ENCODE data around the gene RPL29.

RPL29 gene

GRCh38 chr3:51954105-51954504 lies 41.6 kb downstream of the RPL29 start:
- Histone ChIP-seq H3K9ac (ENCODE audit: low read length) (no peak overlapping the region), H3K27me3 (ENCODE audit: control insufficient read depth, insufficient read depth, low read length) (peaks cover 70% of the 10 kb centered on the region), H3K9me3 (ENCODE audit: control insufficient read depth, insufficient read depth, low read depth, low read length) (no peaks in the 10 kb centered on the region), H3K27ac (ENCODE audit: low read depth, low read length) (no peak overlapping the region), H3K36me3 (ENCODE audit: control insufficient read depth, insufficient read depth, low read length) (no peaks in the 10 kb centered on the region), H3K4me3 (ENCODE audit: low read depth, low read length) (no peak overlapping the region), H3K4me1 (ENCODE audit: control insufficient read depth, insufficient read depth, low read length) (peaks cover 9% of the 10 kb centered on the region)

- H3K27me3 ChIP-seq (ENCODE audit: control insufficient read depth, insufficient read depth, low read length) = peaks cover 73% of the 10 kb centered on the region
- H3K4me3 ChIP-seq (ENCODE audit: low read depth, low read length) = no peak overlapping the region
- peaks cover 9% of the 10 kb centered on the region for H3K4me1 ChIP-seq (ENCODE audit: control insufficient read depth, insufficient read depth, low read length)
- no peak overlapping the region for H3K9ac ChIP-seq (ENCODE audit: low read length)
- H3K9me3 ChIP-seq (ENCODE audit: control insufficient read depth, insufficient read depth, low read depth, low read length) = no peaks in the 10 kb centered on the region
- no peaks in the 10 kb centered on the region for H3K36me3 ChIP-seq (ENCODE audit: control insufficient read depth, insufficient read depth, low read length)
- H3K27ac ChIP-seq (ENCODE audit: low read depth, low read length) = no peak overlapping the region
These were observed 42.2 kb downstream of the RPL29 start for GRCh38 chr3:51953445-51953844.

GRCh38 chr3:51950899-51951298 lies 44.8 kb downstream of the RPL29 start:
- Histone ChIP-seq H3K27me3 (ENCODE audit: control insufficient read depth, insufficient read depth, low read length) (peaks cover 62% of the 10 kb centered on the region), H3K9me3 (ENCODE audit: control insufficient read depth, insufficient read depth, low read depth, low read length) (no peaks in the 10 kb centered on the region), H3K4me3 (ENCODE audit: low read depth, low read length) (no peak overlapping the region), H3K36me3 (ENCODE audit: control insufficient read depth, insufficient read depth, low read length) (no peaks in the 10 kb centered on the region), H3K27ac (ENCODE audit: low read depth, low read length) (no peak overlapping the region), H3K4me1 (ENCODE audit: control insufficient read depth, insufficient read depth, low read length) (peaks cover 4% of the 10 kb centered on the region; the same call in 1 of the 2 replicates), H3K9ac (ENCODE audit: low read length) (no peak overlapping the region)

- H3K9ac ChIP-seq (ENCODE audit: low read length) = no peak overlapping the region
- no peaks in the 10 kb centered on the region for H3K36me3 ChIP-seq (ENCODE audit: control insufficient read depth, insufficient read depth, low read length)
- H3K4me1 ChIP-seq (ENCODE audit: control insufficient read depth, insufficient read depth, low read length) = no peaks in the 10 kb centered on the region
- H3K27ac ChIP-seq (ENCODE audit: low read depth, low read length) = no peak overlapping the region
- no peaks in the 10 kb centered on the region for H3K9me3 ChIP-seq (ENCODE audit: control insufficient read depth, insufficient read depth, low read depth, low read length)
- peaks cover 44% of the 10 kb centered on the region for H3K27me3 ChIP-seq (ENCODE audit: control insufficient read depth, insufficient read depth, low read length)
- no peak overlapping the region for H3K4me3 ChIP-seq (ENCODE audit: low read depth, low read length)
These were observed 46.6 kb downstream of the RPL29 start for GRCh38 chr3:51949121-51949520.

- no peak overlapping the region for H3K27ac ChIP-seq (ENCODE audit: low read depth, low read length)
- peaks cover 1% of the 10 kb centered on the region; the same call in 1 of the 2 replicates for H3K4me1 ChIP-seq (ENCODE audit: control insufficient read depth, insufficient read depth, low read length)
- H3K36me3 ChIP-seq (ENCODE audit: control insufficient read depth, insufficient read depth, low read length) = no peaks in the 10 kb centered on the region
- H3K9ac ChIP-seq (ENCODE audit: low read length) = no peak overlapping the region
- H3K4me3 ChIP-seq (ENCODE audit: low read depth, low read length) = no peak overlapping the region
- H3K9me3 ChIP-seq (ENCODE audit: control insufficient read depth, insufficient read depth, low read depth, low read length) = no peaks in the 10 kb centered on the region
- peaks cover 34% of the 10 kb centered on the region for H3K27me3 ChIP-seq (ENCODE audit: control insufficient read depth, insufficient read depth, low read length)
These were observed 47.6 kb downstream of the RPL29 start for GRCh38 chr3:51948016-51948580.

GRCh38 chr3:51947215-51947900 lies 48.3 kb downstream of the RPL29 start:
- H3K36me3 ChIP-seq (ENCODE audit: control insufficient read depth, insufficient read depth, low read length) = no peaks in the 10 kb centered on the region
- H3K27ac ChIP-seq (ENCODE audit: low read depth, low read length) = no peak overlapping the region
- H3K4me1 ChIP-seq (ENCODE audit: control insufficient read depth, insufficient read depth, low read length) = peaks cover 9% of the 10 kb centered on the region
- H3K9me3 ChIP-seq (ENCODE audit: control insufficient read depth, insufficient read depth, low read depth, low read length) = no peaks in the 10 kb centered on the region
- no peak overlapping the region for H3K9ac ChIP-seq (ENCODE audit: low read length)
- H3K27me3 ChIP-seq (ENCODE audit: control insufficient read depth, insufficient read depth, low read length) = peaks cover 31% of the 10 kb centered on the region
- H3K4me3 ChIP-seq (ENCODE audit: low read depth, low read length) = no peak overlapping the region

- no peaks in the 10 kb centered on the region for H3K36me3 ChIP-seq (ENCODE audit: control insufficient read depth, insufficient read depth, low read length)
- no peak overlapping the region for H3K27ac ChIP-seq (ENCODE audit: low read depth, low read length)
- peaks cover 11% of the 10 kb centered on the region for H3K4me1 ChIP-seq (ENCODE audit: control insufficient read depth, insufficient read depth, low read length)
- H3K27me3 ChIP-seq (ENCODE audit: control insufficient read depth, insufficient read depth, low read length) = peaks cover 25% of the 10 kb centered on the region
- H3K4me3 ChIP-seq (ENCODE audit: low read depth, low read length) = no peak overlapping the region
- no peak overlapping the region for H3K9ac ChIP-seq (ENCODE audit: low read length)
- H3K9me3 ChIP-seq (ENCODE audit: control insufficient read depth, insufficient read depth, low read depth, low read length) = no peaks in the 10 kb centered on the region
These were observed 48.9 kb downstream of the RPL29 start for GRCh38 chr3:51946796-51947195.

- no peak overlapping the region for H3K9ac ChIP-seq (ENCODE audit: low read length)
- no peaks in the 10 kb centered on the region for H3K9me3 ChIP-seq (ENCODE audit: control insufficient read depth, insufficient read depth, low read depth, low read length)
- peaks cover 20% of the 10 kb centered on the region for H3K27me3 ChIP-seq (ENCODE audit: control insufficient read depth, insufficient read depth, low read length)
- H3K27ac ChIP-seq (ENCODE audit: low read depth, low read length) = no peak overlapping the region
- H3K4me3 ChIP-seq (ENCODE audit: low read depth, low read length) = no peak overlapping the region
- H3K4me1 ChIP-seq (ENCODE audit: control insufficient read depth, insufficient read depth, low read length) = peaks cover 11% of the 10 kb centered on the region
- H3K36me3 ChIP-seq (ENCODE audit: control insufficient read depth, insufficient read depth, low read length) = no peaks in the 10 kb centered on the region
These were observed 49.6 kb downstream of the RPL29 start for GRCh38 chr3:51945926-51946705.

- peaks cover 11% of the 10 kb centered on the region for H3K27me3 ChIP-seq (ENCODE audit: control insufficient read depth, insufficient read depth, low read length)
- H3K27ac ChIP-seq (ENCODE audit: low read depth, low read length) = no peak overlapping the region
- H3K4me3 ChIP-seq (ENCODE audit: low read depth, low read length) = no peak overlapping the region
- no peak overlapping the region for H3K9ac ChIP-seq (ENCODE audit: low read length)
- H3K36me3 ChIP-seq (ENCODE audit: control insufficient read depth, insufficient read depth, low read length) = no peaks in the 10 kb centered on the region; the same call in 1 of the 2 replicates
- H3K4me1 ChIP-seq (ENCODE audit: control insufficient read depth, insufficient read depth, low read length) = peaks cover 18% of the 10 kb centered on the region
- H3K9me3 ChIP-seq (ENCODE audit: control insufficient read depth, insufficient read depth, low read depth, low read length) = no peaks in the 10 kb centered on the region
These were observed 50.5 kb downstream of the RPL29 start for GRCh38 chr3:51945031-51945840.

GRCh38 chr3:51944451-51945021 lies 51.2 kb downstream of the RPL29 start:
- Histone ChIP-seq H3K9me3 (ENCODE audit: control insufficient read depth, insufficient read depth, low read depth, low read length) (no peaks in the 10 kb centered on the region), H3K4me3 (ENCODE audit: low read depth, low read length) (no peak overlapping the region), H3K36me3 (ENCODE audit: control insufficient read depth, insufficient read depth, low read length) (no peaks in the 10 kb centered on the region; the same call in 1 of the 2 replicates), H3K27me3 (ENCODE audit: control insufficient read depth, insufficient read depth, low read length) (peaks cover 6% of the 10 kb centered on the region; the same call in 1 of the 2 replicates), H3K4me1 (ENCODE audit: control insufficient read depth, insufficient read depth, low read length) (peaks cover 19% of the 10 kb centered on the region), H3K27ac (ENCODE audit: low read depth, low read length) (no peak overlapping the region), H3K9ac (ENCODE audit: low read length) (no peak overlapping the region)

All from HUES6 (cell line).